DOHH2 (cell line): ENCODE results near the gene METTL22.

ENCODE experiments used
- CTCF ChIP-seq: fragments of 200-600 bp; sonication (generic); IDR thresholded peaks from one replicate; pipeline ENCODE4 v1.5.1; 2014; ENCODE audit warnings: antibody characterized with exemption, mild to moderate bottlenecking, low read depth, low read length; ENCODE audit not compliant: poor library complexity, severe bottlenecking
- EZH2phosphoT487 ChIP-seq: fragments of 200-600 bp; sonication (generic); IDR thresholded peaks from 2 replicates; pipeline ENCODE4 v1.6.1; 2017; ENCODE audit warnings: borderline replicate concordance, mild to moderate bottlenecking, antibody characterized with exemption, low read length, moderate library complexity, mixed read lengths

GRCh38 chr16:8628981-8629725 lies 7.7 kb downstream of the METTL22 start:
- TF ChIP-seq CTCF = no peak
- no peak for TF ChIP-seq EZH2phosphoT487
